GM23338 (cell line): ENCODE measurements around the gene CLEC17A. TPM values are rescaled to one million over a fixed set of nuclear protein-coding genes. Genes with fewer than 3 reads are reported as not detected.
"Not testable (repeated sequence)": the region's sequence is repeated elsewhere in the genome, so short reads cannot be mapped to it uniquely, and the experiment has no call there.

Experiments used
- ATAC-seq: fragments of 200-7000 bp; cut with Tn5 transposase; 3 replicates; pipeline ENCODE4 v1.9.1; 2020
- DNase-seq: peaks from one replicate; pipeline ENCODE4 v3.0.0-alpha.2; 2015; ENCODE audit warnings: low spot score
- H2AFZ ChIP-seq: fragments of 200-600 bp; sonication (generic); 2 replicates; pipeline ENCODE4 v1.8.0; 2016; ENCODE audit warnings: antibody characterized with exemption, mild to moderate bottlenecking, moderate library complexity
- H3F3A ChIP-seq: fragments of 200-600 bp; sonication (generic); replicated peaks from 2 replicates; pipeline ENCODE4 v1.8.0; 2017; ENCODE audit warnings: antibody characterized with exemption, mixed run types, low read depth
- H3K27ac ChIP-seq: fragments of 200-600 bp; sonication (generic); 2 replicates; pipeline ENCODE4 v1.6.1; 2016; ENCODE audit warnings: low read depth
- H3K27me3 ChIP-seq: fragments of 200-600 bp; sonication (generic); 2 replicates; pipeline ENCODE4 v1.8.0; 2016; ENCODE audit warnings: mild to moderate bottlenecking, mixed run types, moderate library complexity; ENCODE audit not compliant: insufficient read depth
- H3K36me3 ChIP-seq: fragments of 200-600 bp; sonication (generic); 2 replicates; pipeline ENCODE4 v1.8.0; 2016; ENCODE audit warnings: mild to moderate bottlenecking; ENCODE audit not compliant: insufficient read depth
- H3K4me1 ChIP-seq: fragments of 200-600 bp; sonication (generic); 2 replicates; pipeline ENCODE4 v1.8.0; 2016; ENCODE audit warnings: mild to moderate bottlenecking, moderate library complexity; ENCODE audit not compliant: insufficient read depth
- H3K4me2 ChIP-seq: fragments of 200-600 bp; sonication (generic); 2 replicates; pipeline ENCODE4 v1.7.1; 2017; ENCODE audit warnings: mixed run types
- H3K4me3 ChIP-seq: fragments of 200-600 bp; sonication (generic); 2 replicates; pipeline ENCODE4 v1.6.1; 2016; ENCODE audit warnings: mixed run types
- H3K79me2 ChIP-seq: fragments of 200-600 bp; sonication (generic); replicated peaks from 2 replicates; pipeline ENCODE4 v1.8.0; 2017; ENCODE audit warnings: mild to moderate bottlenecking; ENCODE audit not compliant: insufficient read depth
- H3K9me2 ChIP-seq: fragments of 200-600 bp; sonication (generic); 2 replicates; pipeline ENCODE4 v1.8.0; 2017; ENCODE audit not compliant: insufficient read depth
- H4K20me1 ChIP-seq: fragments of 200-600 bp; sonication (generic); replicated peaks from 2 replicates; pipeline ENCODE4 v1.8.0; 2017; ENCODE audit warnings: mild to moderate bottlenecking; ENCODE audit not compliant: insufficient read depth
- H3K27ac Mint-ChIP-seq: 2 replicates; pipeline ENCODE4 v1.8.0; 2020; ENCODE audit warnings: inconsistent platforms, mild to moderate bottlenecking, moderate library complexity, mixed read lengths
- H3K27me3 Mint-ChIP-seq: 3 replicates; pipeline ENCODE4 v1.8.0; 2022; ENCODE audit warnings: low read depth, mild to moderate bottlenecking, moderate library complexity, mixed read lengths, inconsistent platforms; ENCODE audit not compliant: insufficient read depth, poor library complexity
- H3K36me3 Mint-ChIP-seq: 3 replicates; pipeline ENCODE4 v1.8.0; 2021; ENCODE audit warnings: low read depth, mild to moderate bottlenecking, inconsistent platforms, moderate library complexity, mixed read lengths
- H3K4me1 Mint-ChIP-seq: 3 replicates; pipeline ENCODE4 v1.8.0; 2020; ENCODE audit warnings: mild to moderate bottlenecking, inconsistent platforms, mixed read lengths
- H3K4me3 Mint-ChIP-seq: 3 replicates; pipeline ENCODE4 v1.8.0; 2021; ENCODE audit warnings: moderate library complexity, mild to moderate bottlenecking, inconsistent platforms, mixed read lengths
- H3K9me3 Mint-ChIP-seq: 3 replicates; pipeline ENCODE4 v1.8.0; 2020; ENCODE audit warnings: moderate library complexity, mild to moderate bottlenecking, inconsistent platforms, mixed read lengths
- CREB1 ChIP-seq: fragments of 250-450 bp; sonication (Bioruptor Pico); IDR thresholded peaks from 2 replicates; pipeline ENCODE4 v1.5.0; 2020; ENCODE audit warnings: low read depth, mild to moderate bottlenecking, moderate library complexity
- polyA plus RNA-seq: library from polyadenylated mRNA; unstranded; fragments of >200 nt; fragmentation: Nextera tagmentation; extraction: Ambion mirVana; gene quantifications from 2 replicates; pipeline ENCODE4 v1.2.1, GENCODE V29; 2016
- total RNA-seq: library from RNA; depleted of rRNA; stranded (reverse); fragments of >200 nt; shearing (Covaris generic); gene quantifications from 2 replicates; pipeline ENCODE4 v1.2.3, GENCODE V29; 2014
- TF ChIP-seq, protein P1 (sequence below), 2 experiments: fragments of 200-600 bp in 1 of 2; sonication (generic) in 1 of 2; conservative IDR thresholded peaks; 2 replicates each; pipeline versions ENCODE4 v1.5.1 to v1.6.1; 2016 to 2017; ENCODE audit warnings: antibody characterized with exemption in 2 of 2, low read depth in 2 of 2, mild to moderate bottlenecking in 2 of 2, moderate library complexity in 1 of 2
- TF ChIP-seq, protein P2 (sequence below): fragments of 250-450 bp; sonication (Bioruptor Pico); IDR thresholded peaks from 2 replicates; pipeline ENCODE4 v1.5.0; 2020; ENCODE audit warnings: mild to moderate bottlenecking, moderate library complexity

Gene CLEC17A
- total and polyA plus RNA-seq, 2 experiments from 2014 or later, result 0.17 TPM; not detected in 1

DNA sequence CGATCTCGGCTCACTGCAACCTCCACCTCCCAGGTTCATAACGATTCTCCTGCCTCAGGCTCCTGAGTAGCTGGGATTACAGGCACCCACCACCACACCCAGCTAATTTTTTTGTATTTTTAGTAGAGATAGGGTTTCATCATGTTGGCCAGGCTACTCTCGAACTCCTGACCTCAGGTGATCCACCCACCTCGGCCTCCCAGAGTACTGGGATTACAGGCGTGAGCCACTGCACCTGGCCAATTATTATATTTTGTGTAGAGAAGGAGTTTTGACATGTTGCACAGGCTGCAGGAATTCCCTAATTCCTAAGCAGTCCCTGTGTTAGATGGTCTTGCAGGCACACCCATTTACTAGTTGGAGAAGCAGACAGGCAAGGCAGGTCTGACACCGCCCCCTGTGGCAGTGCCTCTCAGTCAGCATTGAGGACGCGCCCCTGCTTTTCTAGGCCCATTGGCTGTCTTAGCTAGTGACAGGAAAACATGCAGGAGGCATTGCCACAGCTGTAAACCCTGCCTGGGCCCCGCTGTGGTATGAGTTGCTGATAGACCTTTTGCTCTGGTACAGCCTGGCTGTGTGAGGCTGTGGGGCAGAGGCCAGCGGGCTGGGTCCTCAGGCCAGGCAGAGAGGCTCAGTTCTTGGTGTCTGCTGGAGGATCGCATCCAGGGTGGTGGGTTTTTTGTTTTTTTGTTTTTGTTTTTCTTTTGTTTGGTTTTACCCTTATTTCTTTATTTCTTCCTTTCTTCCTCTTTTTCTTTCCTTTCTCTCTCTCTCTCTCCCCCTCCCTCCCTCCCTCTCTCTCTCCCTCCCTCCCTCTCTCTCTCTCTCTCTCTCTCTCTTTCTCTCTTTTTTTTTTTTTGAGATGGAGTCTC lies 31.5 kb upstream of the CLEC17A start:
- H3K4me2 ChIP-seq, H3K4me3 ChIP-seq, H3K4me1 Mint-ChIP-seq, H3K36me3 Mint-ChIP-seq, H3F3A ChIP-seq, H3K4me1 ChIP-seq, H3K27me3 ChIP-seq, H2AFZ ChIP-seq, H3K27ac ChIP-seq, H3K27ac Mint-ChIP-seq, H3K36me3 ChIP-seq, H3K4me3 Mint-ChIP-seq, H3K9me2 ChIP-seq, H3K9me3 Mint-ChIP-seq: not testable (repeated sequence)
- H4K20me1 ChIP-seq, result peaks cover 12% of the 10 kb centered on the region
- H3K27me3 Mint-ChIP-seq, result peaks cover 20% of the 10 kb centered on the region
- ATAC-seq, result peak; percentile 84
- H3K79me2 ChIP-seq, result peaks cover 29% of the 10 kb centered on the region
- TF ChIP-seq, protein P1, sequence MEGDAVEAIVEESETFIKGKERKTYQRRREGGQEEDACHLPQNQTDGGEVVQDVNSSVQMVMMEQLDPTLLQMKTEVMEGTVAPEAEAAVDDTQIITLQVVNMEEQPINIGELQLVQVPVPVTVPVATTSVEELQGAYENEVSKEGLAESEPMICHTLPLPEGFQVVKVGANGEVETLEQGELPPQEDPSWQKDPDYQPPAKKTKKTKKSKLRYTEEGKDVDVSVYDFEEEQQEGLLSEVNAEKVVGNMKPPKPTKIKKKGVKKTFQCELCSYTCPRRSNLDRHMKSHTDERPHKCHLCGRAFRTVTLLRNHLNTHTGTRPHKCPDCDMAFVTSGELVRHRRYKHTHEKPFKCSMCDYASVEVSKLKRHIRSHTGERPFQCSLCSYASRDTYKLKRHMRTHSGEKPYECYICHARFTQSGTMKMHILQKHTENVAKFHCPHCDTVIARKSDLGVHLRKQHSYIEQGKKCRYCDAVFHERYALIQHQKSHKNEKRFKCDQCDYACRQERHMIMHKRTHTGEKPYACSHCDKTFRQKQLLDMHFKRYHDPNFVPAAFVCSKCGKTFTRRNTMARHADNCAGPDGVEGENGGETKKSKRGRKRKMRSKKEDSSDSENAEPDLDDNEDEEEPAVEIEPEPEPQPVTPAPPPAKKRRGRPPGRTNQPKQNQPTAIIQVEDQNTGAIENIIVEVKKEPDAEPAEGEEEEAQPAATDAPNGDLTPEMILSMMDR (conservative IDR thresholded peaks at IDR 0.05; ENCODE audit: low read depth in 2 of 2), result peak; percentile 62 to 72
- peak; percentile 86 for DNase-seq

DNA sequence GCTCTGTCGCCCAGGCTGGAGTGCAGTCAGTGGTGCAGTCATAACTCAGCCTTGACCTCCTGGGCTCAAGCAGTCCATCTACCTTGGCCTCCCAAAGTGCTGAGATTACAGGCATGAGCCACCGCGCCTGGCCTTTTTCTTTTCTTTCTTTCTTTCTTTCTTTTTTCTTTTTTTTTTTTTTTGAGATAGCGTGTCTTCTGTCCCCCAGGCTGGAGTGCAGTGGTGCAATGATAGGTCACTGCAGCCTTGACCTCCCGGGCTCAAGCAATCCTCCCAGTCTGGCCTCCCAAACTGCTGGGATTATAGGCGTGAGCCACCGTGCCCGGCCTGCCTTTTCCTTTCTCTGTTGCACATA lies 30.9 kb upstream of the CLEC17A start:
- not testable (repeated sequence) for ATAC-seq, H3K4me3 Mint-ChIP-seq, H3K27ac Mint-ChIP-seq, H4K20me1 ChIP-seq, H3K4me1 Mint-ChIP-seq, H3K27me3 ChIP-seq, DNase-seq, H2AFZ ChIP-seq, H3K4me3 ChIP-seq, H3K4me1 ChIP-seq, H3F3A ChIP-seq, H3K36me3 ChIP-seq, H3K36me3 Mint-ChIP-seq, H3K9me2 ChIP-seq, H3K4me2 ChIP-seq, H3K9me3 Mint-ChIP-seq, H3K27ac ChIP-seq
- peaks cover 22% of the 10 kb centered on the region for H3K27me3 Mint-ChIP-seq
- peaks cover 25% of the 10 kb centered on the region for H3K79me2 ChIP-seq

DNA sequence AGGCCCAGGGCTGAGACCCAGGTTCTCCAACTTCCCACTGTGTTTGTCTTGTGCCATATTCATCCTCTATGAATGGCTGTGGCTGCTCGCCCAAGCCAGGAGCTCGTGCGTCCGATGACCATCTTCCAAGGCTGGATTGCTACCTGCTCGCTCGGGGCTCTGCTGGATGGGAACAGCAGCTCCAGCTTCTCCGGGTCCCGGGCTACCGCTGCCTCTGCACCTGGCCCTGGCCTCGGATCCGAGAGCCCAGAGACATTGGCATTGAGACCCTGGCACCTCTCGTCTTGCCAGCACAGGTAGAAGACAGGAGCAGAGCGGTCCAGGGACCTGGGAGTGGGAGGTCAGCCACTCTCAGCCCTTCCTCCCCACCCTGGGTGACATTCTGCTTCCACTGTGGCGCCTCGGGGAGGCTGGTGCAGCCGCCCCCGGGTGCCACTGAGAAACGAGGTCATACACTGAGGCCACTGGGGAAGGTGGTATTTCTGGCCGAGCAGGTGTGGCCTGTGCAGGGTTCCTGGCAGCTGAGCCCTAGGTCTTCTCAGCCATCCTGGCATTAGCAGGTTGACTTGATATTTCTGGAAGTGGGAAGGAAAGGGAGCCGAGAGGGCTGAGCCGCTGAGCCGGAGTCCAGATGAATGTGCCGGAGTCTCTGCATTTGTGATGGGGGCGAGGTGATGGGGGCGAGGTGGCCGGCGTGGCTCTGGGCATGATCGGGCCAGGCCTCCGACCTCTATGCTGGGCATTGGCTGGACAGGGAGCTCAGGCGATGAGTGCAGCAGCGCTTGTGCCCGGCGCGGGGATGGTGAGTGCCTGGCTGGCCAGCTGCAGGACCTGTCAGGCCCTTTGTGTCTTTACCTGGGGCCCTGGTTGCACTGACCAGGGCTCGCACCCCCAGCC lies 29.6 kb upstream of the CLEC17A start:
- no peak overlapping the region for H3K4me3 ChIP-seq
- no peaks in the 10 kb centered on the region for H3K9me2 ChIP-seq
- peaks cover 10% of the 10 kb centered on the region; the same call in 1 of the 2 replicates for H4K20me1 ChIP-seq
- H3K27me3 ChIP-seq, result no peaks in the 10 kb centered on the region
- Mint-ChIP-seq H3K4me3 (no peak overlapping the region), H3K27me3 (peaks cover 21% of the 10 kb centered on the region), H3K36me3 (peaks cover 8% of the 10 kb centered on the region), H3K4me1 (peaks cover 13% of the 10 kb centered on the region), H3K9me3 (no peaks in the 10 kb centered on the region), H3K27ac (peak overlapping the region; percentile 70; the same call in 1 of the 2 replicates)
- H3K36me3 ChIP-seq, result no peaks in the 10 kb centered on the region; the same call in 1 of the 2 replicates
- H3K79me2 ChIP-seq, result peaks cover 38% of the 10 kb centered on the region
- peaks cover 3% of the 10 kb centered on the region; the same call in 1 of the 2 replicates for H3F3A ChIP-seq
- H3K27ac ChIP-seq, result no peak overlapping the region
- ATAC-seq (no peak), DNase-seq (no peak)
- H2AFZ ChIP-seq, result no peak overlapping the region
- H3K4me2 ChIP-seq, result no peak overlapping the region
- H3K4me1 ChIP-seq, result no peaks in the 10 kb centered on the region
- TF ChIP-seq, protein P2, sequence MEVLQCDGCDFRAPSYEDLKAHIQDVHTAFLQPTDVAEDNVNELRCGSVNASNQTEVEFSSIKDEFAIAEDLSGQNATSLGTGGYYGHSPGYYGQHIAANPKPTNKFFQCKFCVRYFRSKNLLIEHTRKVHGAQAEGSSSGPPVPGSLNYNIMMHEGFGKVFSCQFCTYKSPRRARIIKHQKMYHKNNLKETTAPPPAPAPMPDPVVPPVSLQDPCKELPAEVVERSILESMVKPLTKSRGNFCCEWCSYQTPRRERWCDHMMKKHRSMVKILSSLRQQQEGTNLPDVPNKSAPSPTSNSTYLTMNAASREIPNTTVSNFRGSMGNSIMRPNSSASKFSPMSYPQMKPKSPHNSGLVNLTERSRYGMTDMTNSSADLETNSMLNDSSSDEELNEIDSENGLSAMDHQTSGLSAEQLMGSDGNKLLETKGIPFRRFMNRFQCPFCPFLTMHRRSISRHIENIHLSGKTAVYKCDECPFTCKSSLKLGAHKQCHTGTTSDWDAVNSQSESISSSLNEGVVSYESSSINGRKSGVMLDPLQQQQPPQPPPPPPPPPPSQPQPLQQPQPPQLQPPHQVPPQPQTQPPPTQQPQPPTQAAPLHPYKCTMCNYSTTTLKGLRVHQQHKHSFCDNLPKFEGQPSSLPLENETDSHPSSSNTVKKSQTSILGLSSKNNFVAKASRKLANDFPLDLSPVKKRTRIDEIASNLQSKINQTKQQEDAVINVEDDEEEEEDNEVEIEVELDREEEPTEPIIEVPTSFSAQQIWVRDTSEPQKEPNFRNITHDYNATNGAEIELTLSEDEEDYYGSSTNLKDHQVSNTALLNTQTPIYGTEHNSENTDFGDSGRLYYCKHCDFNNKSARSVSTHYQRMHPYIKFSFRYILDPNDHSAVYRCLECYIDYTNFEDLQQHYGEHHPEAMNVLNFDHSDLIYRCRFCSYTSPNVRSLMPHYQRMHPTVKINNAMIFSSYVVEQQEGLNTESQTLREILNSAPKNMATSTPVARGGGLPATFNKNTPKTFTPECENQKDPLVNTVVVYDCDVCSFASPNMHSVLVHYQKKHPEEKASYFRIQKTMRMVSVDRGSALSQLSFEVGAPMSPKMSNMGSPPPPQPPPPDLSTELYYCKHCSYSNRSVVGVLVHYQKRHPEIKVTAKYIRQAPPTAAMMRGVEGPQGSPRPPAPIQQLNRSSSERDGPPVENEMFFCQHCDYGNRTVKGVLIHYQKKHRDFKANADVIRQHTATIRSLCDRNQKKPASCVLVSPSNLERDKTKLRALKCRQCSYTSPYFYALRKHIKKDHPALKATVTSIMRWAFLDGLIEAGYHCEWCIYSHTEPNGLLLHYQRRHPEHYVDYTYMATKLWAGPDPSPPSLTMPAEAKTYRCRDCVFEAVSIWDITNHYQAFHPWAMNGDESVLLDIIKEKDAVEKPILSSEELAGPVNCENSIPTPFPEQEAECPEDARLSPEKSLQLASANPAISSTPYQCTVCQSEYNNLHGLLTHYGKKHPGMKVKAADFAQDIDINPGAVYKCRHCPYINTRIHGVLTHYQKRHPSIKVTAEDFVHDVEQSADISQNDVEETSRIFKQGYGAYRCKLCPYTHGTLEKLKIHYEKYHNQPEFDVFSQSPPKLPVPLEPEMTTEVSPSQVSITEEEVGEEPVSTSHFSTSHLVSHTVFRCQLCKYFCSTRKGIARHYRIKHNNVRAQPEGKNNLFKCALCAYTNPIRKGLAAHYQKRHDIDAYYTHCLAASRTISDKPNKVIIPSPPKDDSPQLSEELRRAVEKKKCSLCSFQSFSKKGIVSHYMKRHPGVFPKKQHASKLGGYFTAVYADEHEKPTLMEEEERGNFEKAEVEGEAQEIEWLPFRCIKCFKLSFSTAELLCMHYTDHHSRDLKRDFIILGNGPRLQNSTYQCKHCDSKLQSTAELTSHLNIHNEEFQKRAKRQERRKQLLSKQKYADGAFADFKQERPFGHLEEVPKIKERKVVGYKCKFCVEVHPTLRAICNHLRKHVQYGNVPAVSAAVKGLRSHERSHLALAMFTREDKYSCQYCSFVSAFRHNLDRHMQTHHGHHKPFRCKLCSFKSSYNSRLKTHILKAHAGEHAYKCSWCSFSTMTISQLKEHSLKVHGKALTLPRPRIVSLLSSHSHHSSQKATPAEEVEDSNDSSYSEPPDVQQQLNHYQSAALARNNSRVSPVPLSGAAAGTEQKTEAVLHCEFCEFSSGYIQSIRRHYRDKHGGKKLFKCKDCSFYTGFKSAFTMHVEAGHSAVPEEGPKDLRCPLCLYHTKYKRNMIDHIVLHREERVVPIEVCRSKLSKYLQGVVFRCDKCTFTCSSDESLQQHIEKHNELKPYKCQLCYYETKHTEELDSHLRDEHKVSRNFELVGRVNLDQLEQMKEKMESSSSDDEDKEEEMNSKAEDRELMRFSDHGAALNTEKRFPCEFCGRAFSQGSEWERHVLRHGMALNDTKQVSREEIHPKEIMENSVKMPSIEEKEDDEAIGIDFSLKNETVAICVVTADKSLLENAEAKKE, result no peak
- no peak for TF ChIP-seq CREB1
